ENCODE measurements around the gene ESPN. TPM values are rescaled to one million over a fixed set of nuclear protein-coding genes. Genes with fewer than 3 reads are reported as not detected.
"Not testable (repeated sequence)": the region's sequence is repeated elsewhere in the genome, so short reads cannot be mapped to it uniquely, and the experiment has no call there.

ESPN gene
- total RNA-seq, 1 donor from 2014 or later: 6.4 TPM

DNA sequence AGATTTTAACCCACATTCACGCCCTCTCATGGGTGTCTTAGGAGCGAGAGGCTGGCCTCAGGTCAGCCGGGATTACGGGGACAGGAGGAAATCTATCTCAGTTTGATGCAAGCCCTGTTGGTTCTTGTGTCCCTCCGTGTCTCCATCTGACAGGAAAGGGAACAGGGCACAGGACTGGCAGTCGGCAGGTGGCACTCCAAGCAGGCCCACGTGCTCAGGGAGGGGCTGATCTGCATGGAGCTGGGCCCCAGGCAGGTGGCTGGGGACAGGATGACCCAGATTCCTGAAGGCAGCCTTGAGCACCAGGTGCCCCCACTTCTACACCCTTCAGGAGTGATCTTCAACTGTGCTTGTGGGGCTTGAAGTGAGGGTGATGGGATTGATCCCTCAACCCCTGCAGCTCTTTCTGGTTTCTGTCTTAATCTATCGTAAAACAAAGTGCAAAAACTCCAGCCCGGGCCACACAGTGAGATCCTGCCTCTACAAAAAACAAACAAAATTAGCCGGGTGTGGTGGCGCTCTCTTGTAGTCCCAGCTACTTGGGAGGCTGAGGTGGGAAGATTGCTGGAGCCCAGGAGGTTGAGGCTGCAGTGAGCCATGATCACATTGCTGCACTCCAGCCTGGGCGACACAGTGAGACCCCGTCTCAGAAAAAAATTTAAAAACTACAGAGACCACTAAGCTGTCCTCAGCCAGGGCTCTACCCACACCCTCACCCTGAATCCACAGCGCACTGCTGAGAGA, 58.6 kb downstream of the ESPN start:
- DNase-seq: no peak

- DNase-seq: no peak
Observed at GRCh38 chr1:6483761-6484117, 59.2 kb downstream of the ESPN start.

GRCh38 chr1:6484826-6485167, 60.2 kb downstream of the ESPN start:
- no peak for DNase-seq

GRCh38 chr1:6485168-6486101, 60.9 kb downstream of the ESPN start:
- no peak for DNase-seq

- peak; percentile 50 for DNase-seq
Observed at GRCh38 chr1:6486433-6487011, 61.9 kb downstream of the ESPN start.

DNA sequence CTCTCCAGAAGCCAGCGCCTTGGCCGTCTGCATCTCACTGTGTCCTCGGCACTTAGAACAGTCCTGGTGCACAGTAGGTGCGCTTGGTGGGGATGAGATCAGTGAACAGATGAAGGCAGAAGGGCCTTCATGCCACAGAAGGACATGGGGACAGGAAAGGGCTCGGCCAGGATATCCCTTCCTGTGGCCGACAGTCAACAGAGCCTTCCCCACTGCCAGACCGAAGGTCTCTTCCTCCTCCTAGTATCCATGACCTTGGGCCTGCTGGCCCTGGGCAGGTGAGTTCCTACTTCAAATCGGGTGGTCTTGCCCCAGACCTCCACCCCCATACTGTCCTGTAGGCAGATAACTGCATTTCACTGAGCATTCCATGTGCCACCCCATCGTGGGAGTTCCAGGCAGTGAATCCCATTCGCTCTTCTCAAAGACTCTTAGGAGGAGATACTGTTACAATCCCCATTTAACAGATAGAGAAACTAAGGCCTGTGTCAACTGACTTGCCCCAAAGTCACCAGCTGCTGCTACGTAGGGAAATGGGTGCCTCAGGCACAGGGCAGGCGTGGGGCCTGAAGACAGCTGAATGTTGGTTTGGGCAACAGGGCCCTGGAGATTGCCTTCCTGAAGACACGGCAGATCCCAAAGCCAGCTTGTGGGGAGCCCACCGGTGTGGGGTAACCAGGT, 63.4 kb downstream of the ESPN start:
- DNase-seq: no peak

- DNase-seq: no peak
Observed at GRCh38 chr1:6488602-6489382, 64.2 kb downstream of the ESPN start.

- DNase-seq: no peak
Observed at GRCh38 chr1:6489383-6489765, 64.8 kb downstream of the ESPN start.

DNA sequence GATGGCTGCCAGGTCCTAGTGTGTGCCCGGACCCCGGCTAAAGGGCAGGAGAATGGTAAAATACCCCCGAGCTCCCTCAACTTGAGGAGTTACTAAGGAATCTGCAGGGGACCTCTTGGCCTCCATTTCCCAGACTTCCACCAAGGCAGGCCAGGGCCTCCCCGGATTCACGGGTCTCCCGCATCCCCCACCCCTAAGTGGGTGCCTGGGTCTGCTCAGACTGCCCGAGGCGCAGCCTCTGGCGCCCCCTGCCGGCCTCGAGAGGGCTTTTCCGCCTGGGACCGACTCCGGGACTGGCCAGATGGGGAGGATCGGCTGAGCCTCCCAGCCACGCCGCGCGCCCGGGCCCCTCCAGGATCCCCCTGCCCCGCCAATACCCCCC, 65.2 kb downstream of the ESPN start:
- DNase-seq: no peak

DNA sequence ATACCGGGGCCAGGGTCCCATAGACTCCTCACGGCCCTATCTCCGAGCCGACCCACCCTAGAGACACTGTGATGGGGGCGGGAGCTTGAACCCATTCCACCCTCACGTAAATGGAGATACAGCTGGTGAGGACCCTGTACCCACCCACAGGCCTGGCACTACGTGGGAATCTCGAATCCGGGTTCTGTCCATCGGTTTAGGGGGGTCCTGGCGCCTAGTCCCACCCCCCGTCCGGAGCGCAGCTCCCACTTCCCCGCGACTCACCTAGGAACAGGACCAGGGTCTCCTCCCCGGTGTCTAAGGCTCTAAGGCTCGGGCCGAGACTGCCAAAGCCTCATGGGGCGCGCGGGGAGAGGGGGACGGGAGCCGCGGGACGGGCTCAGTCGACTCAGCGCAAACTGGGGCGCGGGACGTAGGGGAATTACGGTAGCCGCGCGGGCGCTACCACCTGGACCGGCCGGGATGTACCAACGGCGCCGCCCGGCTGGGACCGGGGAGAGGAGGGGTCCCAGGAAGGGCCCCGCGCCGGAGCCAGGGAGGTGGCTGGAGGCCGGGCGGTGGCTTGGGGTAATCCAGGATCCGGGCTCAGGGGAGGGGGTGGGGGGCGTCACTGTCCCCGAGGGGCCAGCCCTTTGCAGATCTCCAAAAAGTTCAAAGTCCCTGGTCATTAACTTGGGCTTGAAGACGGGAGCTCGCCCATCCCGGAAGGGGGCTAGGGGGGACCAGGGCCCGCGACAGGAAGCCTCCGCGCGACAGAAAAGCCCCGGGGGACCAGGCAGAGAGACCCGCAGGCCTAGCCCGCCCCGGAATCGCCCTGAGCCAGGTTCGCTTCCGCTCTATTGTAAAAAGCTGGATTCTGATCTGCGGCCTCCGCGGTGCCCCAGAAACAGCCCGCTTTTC, 65.9 kb downstream of the ESPN start:
- no peak for DNase-seq

- DNase-seq: no peak
Observed at GRCh38 chr1:6491081-6491449, 66.5 kb downstream of the ESPN start.

GRCh38 chr1:6491480-6491962, 66.9 kb downstream of the ESPN start, which contains the start of gene PLEKHG5:
Gene PLEKHG5, minus strand, starts transcription at chr1:6491667. Its CDS starts 14,096 bp downstream, at chr1:6477571.
- no peak for DNase-seq

- no peak for DNase-seq
Observed at GRCh38 chr1:6491966-6492365, 67.4 kb downstream of the ESPN start.

- DNase-seq: not testable (repeated sequence)
Observed at GRCh38 chr1:6493834-6494223, 69.3 kb downstream of the ESPN start.

GRCh38 chr1:6494627-6495026, 70.1 kb downstream of the ESPN start:
- DNase-seq: no peak

GRCh38 chr1:6495041-6495441, 70.5 kb downstream of the ESPN start:
- no peak for DNase-seq

DNA sequence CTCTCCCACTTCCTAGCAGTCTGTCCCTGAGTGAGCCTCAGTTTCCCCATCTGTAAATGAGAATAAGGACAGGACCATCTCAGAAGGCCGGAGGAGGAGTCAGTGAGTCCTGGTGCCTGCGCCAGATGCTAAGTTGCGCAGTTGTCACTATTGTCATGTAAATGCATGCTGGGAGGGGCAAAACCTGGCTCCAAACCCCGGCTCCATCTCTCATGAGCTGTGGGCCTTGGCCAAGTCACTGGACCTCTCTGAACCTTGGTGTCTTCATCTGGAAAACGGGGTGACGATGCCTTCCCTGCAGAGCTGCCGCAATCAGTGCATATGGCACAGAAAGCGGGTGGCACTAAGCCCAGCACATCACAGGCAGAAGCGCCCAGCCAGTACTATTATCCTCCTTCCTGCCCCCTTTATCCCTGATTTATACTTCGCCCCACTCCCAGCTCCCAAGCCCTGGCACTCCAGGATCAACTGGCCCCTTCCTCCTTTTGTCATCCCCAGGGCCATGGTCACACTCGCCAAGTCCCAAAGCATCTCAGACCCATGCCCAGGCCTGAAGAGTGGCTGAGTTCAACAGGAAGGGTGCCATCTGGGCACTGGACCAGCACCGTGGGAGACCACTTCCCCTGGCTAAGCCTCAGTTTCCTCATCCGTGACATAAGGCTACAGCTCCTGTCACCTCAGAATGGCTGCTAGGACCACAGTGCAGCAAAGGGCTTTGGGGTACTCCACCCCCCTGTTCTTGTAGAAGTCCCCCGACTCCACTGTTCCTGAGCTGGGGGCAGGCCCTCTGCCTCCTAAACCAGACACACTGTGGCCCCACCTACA, 71.2 kb downstream of the ESPN start:
- DNase-seq: no peak

DNA sequence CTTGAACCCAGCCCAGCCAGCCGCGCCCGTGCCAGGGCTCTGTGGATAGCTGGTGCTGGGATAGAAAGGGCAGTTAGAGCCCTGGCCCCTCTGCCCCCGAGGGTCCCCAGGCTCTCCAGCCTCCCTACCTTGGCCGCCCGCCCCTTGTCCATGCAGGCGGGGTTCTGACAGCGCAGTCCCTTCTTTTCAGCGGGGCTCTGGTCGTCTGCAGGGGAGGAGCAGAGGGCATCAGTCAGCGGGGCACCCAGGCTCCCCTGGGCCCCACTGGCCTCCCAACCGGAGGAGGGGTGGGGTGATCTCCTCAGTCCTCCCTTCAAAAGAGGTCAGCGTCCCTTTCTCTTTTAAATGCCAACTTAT, 71.8 kb downstream of the ESPN start:
- DNase-seq: no peak

- no peak for DNase-seq
Observed at GRCh38 chr1:6496890-6497214, 72.3 kb downstream of the ESPN start.

All from skin of body (tissue), 2 donors.